ENCODE measurements around the gene DYNC2LI1.

Gene DYNC2LI1

GRCh38 chr2:43837831-43838559, 64.2 kb downstream of the DYNC2LI1 start:
- H3K9me3 ChIP-seq, result no peaks in the 10 kb centered on the region
- H3K27ac ChIP-seq, result no peak overlapping the region
- intact Hi-C loops (cut with DNase I; ENCODE audit: low total_unique reads), result no loop called here
- DNase-seq, result no peak
- no peak for TF ChIP-seq CTCF (IDR thresholded peaks at IDR 0.05)
- H3K36me3 ChIP-seq, result no peaks in the 10 kb centered on the region
- no peak overlapping the region for H3K4me3 ChIP-seq
- no peaks in the 10 kb centered on the region for H3K4me1 ChIP-seq
- peaks cover 0 to 8% of the 10 kb centered on the region in 2 donors for H3K27me3 ChIP-seq

- intact Hi-C loops (cut with DNase I; ENCODE audit: low total_unique reads), result no loop called here
- Histone ChIP-seq H3K4me3 (no peak within 1 kb of the TSS), H3K27me3 (peaks cover 0 to 8% of the 10 kb centered on the region in 2 donors), H3K4me1 (no peaks in the 10 kb centered on the region), H3K27ac (no peak within 1 kb of the TSS), H3K36me3 (no peaks in the 10 kb centered on the region), H3K9me3 (no peaks in the 10 kb centered on the region)
- no peak for DNase-seq
- no peak for TF ChIP-seq CTCF (IDR thresholded peaks at IDR 0.05)
These were observed 64.9 kb downstream of the DYNC2LI1 start, which contains the start of the genes ABCG5 and ABCG8 for GRCh38 chr2:43838560-43839267. ABCG5 (minus strand) TSS chr2:43838839; CDS start chr2:43838679, 160 bp downstream. ABCG8 (plus strand) TSS chr2:43838971; CDS start chr2:43839054, 83 bp downstream.

GRCh38 chr2:43839776-43840564, 66.1 kb downstream of the DYNC2LI1 start:
- TF ChIP-seq CTCF (IDR thresholded peaks at IDR 0.05), result no peak
- no peaks in the 10 kb centered on the region for H3K36me3 ChIP-seq
- H3K9me3 ChIP-seq, result no peaks in the 10 kb centered on the region
- no peaks in the 10 kb centered on the region for H3K4me1 ChIP-seq
- H3K27ac ChIP-seq, result no peak overlapping the region
- H3K27me3 ChIP-seq, result peaks cover 0 to 8% of the 10 kb centered on the region in 2 donors
- H3K4me3 ChIP-seq, result no peak overlapping the region
- intact Hi-C loops (cut with DNase I; ENCODE audit: low total_unique reads), result no loop called here
- no peak for DNase-seq

GRCh38 chr2:43840965-43841364, 67.1 kb downstream of the DYNC2LI1 start:
- Histone ChIP-seq H3K36me3 (no peaks in the 10 kb centered on the region), H3K27me3 (peaks cover 0 to 8% of the 10 kb centered on the region in 2 donors), H3K4me1 (no peaks in the 10 kb centered on the region), H3K4me3 (no peak overlapping the region), H3K27ac (no peak overlapping the region), H3K9me3 (no peaks in the 10 kb centered on the region)
- no peak for TF ChIP-seq CTCF (IDR thresholded peaks at IDR 0.05)
- DNase-seq, result no peak
- intact Hi-C loops (cut with DNase I; ENCODE audit: low total_unique reads), result no loop called here

- no peak for DNase-seq
- Histone ChIP-seq H3K36me3 (no peaks in the 10 kb centered on the region), H3K4me1 (no peaks in the 10 kb centered on the region), H3K27me3 (peaks cover 0 to 8% of the 10 kb centered on the region in 2 donors), H3K27ac (no peak overlapping the region), H3K9me3 (no peaks in the 10 kb centered on the region), H3K4me3 (no peak overlapping the region)
- no peak for TF ChIP-seq CTCF (IDR thresholded peaks at IDR 0.05)
- intact Hi-C loops (cut with DNase I; ENCODE audit: low total_unique reads), result no loop called here
These were observed 68.4 kb downstream of the DYNC2LI1 start for GRCh38 chr2:43841949-43842865.

Data from tibial artery (tissue), 4 donors.